ENCODE measurements around the gene CKB.

The CKB gene

DNA sequence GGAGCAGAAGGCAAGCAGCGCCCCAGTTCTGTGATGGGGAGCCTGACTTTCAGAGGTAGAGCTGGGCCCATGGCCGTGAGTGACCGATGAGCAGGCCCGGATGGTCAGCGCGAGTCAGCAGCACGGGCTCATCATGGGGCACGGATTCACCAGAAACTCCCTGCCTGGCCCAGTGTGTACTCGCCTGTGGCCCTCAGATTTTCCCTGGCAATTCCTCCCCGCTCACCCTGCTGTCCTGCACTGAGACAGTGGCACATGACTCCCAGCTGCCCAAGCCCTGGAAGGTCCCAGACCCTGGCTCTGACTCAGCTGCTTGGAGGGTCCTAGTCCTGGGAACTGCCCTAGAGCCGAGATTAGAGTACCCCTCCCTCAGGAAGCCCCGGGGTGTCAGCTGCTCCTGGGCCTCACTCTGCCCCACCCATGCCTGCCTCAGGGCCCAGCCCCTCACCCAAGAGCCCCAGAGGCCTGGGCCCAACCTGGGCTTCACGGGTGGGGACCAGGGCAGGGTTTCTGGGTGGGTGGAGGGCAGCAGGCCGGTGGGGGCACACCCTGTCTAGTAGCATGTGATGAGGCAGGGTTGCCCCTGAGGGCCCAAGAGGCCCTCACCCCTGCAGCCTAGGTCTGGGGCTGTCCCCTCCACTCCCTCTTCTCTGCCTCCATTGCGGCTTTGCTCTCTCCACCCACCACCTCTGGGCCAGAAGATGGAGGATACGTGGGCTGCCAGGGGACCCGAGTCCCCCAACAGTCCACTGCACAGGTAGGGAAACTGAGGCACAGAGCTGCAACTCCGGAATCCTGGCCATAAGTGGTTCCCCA, 14.8 kb upstream of the CKB start:
- DNase-seq (ENCODE audit: low spot score): no peak

DNA sequence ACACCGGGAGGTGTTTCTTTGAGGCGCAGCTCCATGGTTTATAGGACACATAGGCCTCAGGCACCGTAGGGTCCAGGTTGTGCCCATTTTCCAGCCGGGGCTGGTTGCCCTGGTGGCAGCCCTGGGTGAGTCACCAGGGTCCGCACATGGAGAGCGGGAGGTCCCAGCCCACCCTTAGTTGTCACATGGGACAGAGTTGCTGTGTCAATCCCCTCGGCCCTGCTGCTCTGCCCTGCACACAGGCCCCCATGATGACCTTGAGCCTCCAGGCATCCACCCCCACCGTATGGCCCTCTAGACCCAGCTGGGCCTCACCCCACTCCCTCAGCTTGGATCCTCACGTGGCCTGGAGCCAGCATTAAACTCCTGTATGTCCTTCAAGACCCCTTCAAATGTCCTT, 14.1 kb upstream of the CKB start:
- DNase-seq (ENCODE audit: low spot score): no peak

- no peak for DNase-seq (ENCODE audit: low spot score)
Observed at GRCh38 chr14:103535891-103536565, 13.4 kb upstream of the CKB start.

GRCh38 chr14:103535081-103535890, 12.7 kb upstream of the CKB start:
- DNase-seq (ENCODE audit: low spot score): no peak

DNA sequence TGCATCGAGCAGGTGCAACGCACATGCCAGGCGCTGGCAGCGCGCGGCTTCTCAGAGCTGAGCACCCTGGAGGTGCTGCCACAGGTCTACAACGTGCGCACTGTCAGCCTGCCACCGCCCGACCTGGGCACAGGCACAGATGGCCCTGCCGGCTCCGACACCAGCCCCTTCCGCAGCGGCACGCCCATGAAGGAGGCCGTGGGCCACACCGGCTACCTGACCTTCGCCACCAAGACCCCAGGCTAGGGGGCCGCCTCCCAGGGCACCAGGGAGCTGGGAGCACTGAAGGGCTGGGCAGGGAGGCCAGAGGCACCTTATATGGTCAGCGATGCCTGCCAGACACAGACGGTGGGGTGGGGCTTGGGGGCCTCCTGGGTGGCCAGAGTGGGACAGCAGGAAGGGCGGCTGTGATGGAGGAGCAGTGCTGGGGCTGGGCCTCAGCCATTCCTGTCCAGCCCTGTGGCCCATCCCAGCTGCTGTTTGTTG, 12.0 kb upstream of the CKB start:
- no peak for DNase-seq (ENCODE audit: low spot score)

DNA sequence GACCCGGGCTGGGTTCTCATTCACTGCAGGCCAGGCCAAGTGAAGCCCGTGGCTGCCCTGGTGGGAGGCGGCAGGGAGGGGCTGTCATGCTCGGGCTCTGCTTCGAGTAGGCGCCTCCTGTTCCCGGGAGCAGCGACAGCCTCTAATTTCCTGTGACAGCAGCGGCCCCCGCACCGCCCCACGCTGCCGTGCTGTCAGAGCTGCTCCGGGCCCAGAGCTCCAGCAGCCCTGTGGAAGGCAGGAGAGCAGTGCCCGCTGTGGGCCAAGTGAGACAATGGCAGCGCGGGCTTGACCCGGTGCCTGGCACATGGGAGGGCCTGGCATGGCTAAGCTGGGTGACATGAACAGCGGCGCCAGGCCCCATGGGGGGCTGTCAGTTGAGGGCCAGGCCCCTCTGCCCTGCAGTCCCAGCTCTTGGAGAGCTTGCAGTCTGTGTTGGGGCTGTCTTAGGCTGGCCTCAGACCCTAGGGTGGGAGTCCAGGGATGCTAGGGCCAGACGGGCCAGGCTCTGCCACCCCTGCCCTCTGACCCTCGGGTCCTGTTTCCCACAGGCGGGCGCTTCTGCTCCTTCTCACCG, 11.5 kb upstream of the CKB start:
- DNase-seq (ENCODE audit: low spot score): no peak

DNA sequence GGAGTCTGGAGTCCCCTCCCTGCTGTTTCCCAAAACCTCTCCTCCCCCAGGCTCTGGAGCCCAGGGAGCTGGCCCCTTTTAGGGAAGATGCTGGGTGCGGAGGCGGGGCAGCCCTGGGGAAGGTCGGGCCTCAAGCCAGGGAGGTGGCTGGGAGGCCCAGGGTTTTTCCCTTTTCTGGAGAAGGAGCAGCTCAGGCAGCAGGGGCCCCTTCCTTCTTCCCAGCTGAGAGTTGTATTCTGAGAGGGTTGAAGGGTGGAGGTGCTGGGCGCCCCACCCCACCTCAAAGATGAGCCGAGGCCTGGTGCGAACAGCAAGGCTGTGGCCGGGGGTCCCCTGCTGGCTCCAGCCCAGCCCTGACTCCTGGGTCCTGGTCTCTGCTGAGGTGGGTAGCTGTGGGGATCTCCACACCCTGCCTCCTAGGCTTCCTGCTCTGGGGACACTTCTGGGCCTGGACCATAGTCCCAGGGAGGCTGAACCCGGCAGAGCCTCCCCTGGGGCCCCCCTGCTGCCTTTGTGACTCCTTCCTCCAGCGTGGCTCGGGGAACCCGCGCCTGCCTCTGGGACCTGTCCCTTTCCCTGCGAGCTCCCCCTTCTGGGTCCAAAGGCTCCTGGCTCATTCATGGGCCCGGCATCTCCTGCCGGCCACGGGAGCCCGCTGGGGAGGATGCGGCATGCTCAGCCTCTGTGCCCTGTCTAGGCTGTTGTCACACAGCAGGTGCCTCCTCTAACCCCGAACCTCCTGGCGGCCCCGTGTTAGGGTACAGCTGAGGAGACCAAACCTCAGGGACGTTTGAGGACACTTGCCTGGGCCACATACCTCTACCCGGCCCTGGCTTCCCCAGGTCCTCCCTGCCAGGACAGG, 10.7 kb upstream of the CKB start:
- DNase-seq (ENCODE audit: low spot score): no peak

DNA sequence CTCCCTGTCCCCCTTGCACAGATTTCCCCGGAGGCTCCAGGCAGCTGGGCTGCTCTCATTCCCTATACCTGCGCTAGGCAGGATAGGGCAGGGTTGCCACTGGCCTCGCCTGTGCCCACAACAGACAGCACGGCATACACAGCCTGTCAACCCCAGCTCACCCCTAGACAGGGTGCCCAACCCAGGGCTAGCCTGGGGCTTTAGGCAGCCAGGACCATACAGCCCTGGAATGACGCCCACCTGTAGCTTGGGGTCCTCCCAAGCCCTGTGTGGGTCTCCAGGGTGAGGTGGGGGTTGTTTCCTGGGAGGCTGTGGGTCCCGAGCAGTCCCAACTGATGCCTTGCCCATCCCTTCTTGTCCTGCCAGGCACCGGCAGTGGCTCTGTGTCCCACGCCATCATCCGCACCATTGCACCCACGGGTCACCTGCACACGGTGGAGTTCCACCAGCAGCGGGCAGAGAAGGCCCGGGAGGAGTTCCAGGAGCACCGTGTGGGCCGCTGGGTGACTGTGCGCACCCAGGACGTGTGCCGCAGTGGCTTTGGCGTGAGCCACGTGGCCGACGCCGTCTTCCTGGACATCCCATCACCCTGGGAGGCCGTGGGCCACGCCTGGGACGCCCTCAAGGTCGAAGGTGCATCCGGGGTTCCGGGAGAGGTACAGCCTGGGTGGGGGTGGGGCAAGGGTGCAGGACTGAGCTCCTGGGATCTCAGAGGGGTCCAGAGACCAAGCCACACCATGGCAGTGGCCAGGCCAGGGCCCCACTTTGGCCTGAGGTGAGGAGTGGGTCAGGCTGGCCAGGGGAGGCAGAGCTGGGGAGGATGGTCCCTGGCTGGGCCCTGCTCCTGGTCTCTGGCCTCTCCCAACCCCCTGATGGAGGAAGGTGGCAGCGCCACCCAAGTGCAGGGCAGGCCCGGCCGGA, 9.8 kb upstream of the CKB start:
- no peak for DNase-seq (ENCODE audit: low spot score)

DNA sequence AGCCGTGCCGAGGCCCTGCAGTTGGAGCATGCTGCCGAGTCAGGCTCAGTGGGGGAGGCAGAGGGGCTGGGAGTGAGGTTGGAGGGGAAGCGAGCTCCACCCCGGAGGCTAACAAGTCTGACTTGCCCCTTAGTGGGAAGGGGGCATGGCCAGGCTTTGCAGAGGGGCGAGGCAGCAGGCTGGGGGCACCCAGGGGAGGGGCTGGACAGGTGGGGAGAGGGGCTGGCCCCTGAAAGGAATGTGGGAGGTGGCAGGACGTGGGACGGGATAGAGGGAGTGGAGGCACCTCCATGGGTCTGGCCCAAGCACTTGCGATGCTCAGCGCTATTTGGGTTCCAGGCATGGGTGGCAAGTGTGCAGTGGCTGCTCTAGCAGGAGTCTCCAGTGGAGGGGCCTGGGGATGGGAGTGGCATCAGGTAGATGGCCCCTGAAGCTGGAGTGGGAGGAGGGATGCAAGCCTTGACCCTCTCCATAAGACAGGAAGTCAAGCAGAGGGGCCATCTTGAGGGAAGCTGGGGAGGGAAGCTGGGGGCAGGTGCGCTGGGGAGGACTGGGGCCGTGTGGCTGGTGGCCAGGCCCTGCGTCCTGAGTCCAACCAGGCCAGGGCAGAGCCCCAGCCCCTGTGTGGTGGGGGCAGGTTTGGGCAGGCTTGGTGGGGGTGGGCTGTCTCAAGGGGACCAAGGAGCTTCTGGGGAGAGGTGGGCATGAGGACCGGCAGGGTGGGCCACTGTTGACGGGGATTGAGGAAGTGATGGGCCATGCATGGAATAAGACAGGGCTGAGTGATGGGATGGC, 9.0 kb upstream of the CKB start:
- no peak for DNase-seq (ENCODE audit: low spot score)

DNA sequence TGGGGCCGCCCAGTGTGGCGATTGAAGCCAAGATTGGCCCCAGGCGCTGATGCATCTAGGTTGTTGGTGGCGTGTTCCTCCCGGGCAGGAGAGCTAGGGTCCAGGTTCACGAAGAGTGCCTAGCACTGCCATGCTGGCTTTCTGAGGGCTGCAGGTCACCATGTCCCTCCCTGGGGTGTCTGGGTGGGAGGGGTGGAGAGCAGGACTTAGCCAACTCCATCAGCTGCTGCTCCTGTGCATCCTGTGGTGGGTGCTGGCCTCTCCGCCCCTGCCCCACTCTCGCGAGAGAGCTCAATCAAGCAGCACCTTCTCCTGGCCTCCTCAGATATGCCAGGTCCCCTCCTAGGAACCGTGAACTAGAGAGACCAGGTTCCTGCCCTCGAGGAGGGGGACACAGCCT, 8.2 kb upstream of the CKB start:
- no peak for DNase-seq (ENCODE audit: low spot score)

DNA sequence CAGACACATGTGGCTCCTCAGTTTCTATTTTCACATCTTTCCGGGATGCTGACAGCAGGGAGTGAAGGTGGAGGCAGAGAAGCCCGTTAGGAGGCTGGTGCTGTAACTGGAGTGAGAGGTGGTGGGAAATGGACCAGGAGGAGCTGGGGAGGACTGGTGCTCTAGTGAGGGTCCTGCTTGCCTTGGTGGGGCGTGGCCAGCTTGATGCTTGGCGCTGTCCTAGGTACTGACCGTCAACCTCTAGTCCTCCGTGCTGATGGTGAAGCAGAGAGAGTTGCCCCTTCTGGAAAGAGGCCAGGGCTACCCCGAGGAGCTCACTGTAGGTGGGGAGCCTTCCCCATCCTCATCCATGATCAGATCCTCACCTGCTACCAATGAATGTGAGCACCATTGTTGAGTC, 7.8 kb upstream of the CKB start:
- no peak for DNase-seq (ENCODE audit: low spot score)

- DNase-seq (ENCODE audit: low spot score): no peak
Observed at GRCh38 chr14:103529383-103530365, 7.0 kb upstream of the CKB start.

- peak; percentile 99 for DNase-seq (ENCODE audit: low spot score)
Observed at GRCh38 chr14:103528587-103529382, 6.2 kb upstream of the CKB start, which contains the start of gene TRMT61A. Gene TRMT61A, plus strand, starts transcription at chr14:103529196. Its CDS starts 783 bp downstream, at chr14:103529979.

DNA sequence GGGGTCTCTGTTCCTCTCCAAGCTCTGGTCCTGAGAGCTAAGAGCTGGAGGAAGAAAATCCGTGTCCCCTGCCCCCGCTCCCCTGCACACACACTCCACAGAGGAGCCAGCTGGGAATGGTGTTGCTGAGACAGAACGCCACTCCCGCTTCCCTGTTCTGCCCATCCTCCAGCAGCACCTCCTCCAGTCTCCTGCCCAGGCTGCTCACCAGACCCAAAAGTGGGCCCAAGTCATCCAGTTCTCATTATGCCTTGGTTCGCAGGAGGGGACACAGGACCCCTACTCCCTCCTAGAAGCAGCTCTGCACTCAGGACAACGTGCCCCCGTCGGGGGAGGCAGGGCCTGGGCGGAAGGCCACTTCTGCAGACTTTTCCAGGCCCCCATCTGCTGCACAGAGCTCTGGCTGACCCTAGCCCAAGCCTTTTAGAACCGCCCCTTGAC, 5.5 kb upstream of the CKB start:
- peak; percentile 64 for DNase-seq (ENCODE audit: low spot score)

- peak; percentile 73 for DNase-seq (ENCODE audit: low spot score)
Observed at GRCh38 chr14:103527408-103528145, 4.9 kb upstream of the CKB start.

DNA sequence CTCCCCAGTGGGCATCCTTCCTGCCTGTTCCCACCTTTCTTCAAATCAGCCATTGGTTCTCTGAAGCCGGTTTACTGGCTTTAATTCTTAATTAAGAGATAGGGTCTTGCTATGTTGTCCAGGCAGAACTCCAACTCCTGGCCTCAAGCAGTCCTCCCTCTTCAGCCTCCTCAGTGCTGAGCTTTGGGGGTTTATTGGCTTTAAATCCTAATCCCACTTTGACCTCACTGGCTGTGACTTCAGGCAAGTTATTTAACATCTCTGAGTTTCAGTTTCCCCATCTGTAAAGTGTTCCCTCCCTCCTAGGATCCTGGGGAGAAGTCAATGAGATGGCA, 4.3 kb upstream of the CKB start:
- no peak for DNase-seq (ENCODE audit: low spot score)

Data from hepatic stellate cell (primary cell).